GM10266 (cell line): ENCODE data around the gene SHROOM4.

Experiments
- DNase-seq: peaks from one replicate; pipeline ENCODE4 v3.0.0; 2012; ENCODE audit errors: extremely low spot score
- TF ChIP-seq, protein P1 (sequence below): IDR thresholded peaks from 2 replicates; pipeline ENCODE4 v1.5.1; 2012; ENCODE audit warnings: mild to moderate bottlenecking, low read depth; ENCODE audit not compliant: control insufficient read depth, insufficient read depth; ENCODE audit errors: missing control alignments

Gene SHROOM4

DNA sequence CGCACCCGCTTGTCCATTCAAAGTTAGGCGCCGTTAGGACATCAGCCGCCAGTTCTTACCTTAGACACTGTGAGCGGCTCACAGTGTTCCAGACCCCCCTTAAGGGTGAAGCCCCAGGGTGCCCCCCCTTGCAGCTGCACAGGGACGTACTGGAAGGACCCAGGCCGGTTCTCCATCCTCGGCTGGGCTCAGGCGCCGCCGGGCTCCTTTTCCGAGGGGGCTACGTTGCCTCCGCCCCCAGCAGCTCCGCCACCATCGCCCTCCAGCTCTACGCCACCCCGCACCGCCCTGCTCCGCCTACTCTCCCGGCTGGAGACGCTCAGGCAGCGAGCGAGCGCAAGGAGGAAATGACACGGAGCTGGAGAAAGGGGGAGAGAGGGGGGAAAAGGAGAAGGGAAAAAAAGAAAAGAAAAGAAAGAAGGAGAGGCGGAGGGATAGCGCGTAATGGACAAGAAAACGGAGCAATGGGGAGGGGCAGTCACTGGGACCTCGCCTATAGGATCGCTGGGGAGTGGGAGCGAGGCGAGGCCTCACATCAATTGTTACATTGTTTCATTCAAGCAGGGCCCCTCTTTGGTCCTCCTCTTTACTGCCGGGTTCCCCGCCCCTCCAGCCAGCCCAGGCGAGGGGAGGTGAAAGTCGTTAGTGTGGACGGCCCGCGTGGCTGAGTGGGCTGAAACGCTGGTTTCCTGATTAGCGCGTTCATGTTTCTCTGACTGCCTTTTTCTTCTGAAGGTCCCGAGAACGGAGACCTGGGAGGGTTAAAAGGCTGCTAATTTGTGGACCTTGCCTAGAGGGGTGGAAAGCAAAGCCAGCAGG lies at the start of gene SHROOM4:
TSS of gene SHROOM4 (minus strand) at position 352 of the 819 bp plus-strand sequence. CDS start at position 176, 176 bp downstream.
- TF ChIP-seq, protein P1, sequence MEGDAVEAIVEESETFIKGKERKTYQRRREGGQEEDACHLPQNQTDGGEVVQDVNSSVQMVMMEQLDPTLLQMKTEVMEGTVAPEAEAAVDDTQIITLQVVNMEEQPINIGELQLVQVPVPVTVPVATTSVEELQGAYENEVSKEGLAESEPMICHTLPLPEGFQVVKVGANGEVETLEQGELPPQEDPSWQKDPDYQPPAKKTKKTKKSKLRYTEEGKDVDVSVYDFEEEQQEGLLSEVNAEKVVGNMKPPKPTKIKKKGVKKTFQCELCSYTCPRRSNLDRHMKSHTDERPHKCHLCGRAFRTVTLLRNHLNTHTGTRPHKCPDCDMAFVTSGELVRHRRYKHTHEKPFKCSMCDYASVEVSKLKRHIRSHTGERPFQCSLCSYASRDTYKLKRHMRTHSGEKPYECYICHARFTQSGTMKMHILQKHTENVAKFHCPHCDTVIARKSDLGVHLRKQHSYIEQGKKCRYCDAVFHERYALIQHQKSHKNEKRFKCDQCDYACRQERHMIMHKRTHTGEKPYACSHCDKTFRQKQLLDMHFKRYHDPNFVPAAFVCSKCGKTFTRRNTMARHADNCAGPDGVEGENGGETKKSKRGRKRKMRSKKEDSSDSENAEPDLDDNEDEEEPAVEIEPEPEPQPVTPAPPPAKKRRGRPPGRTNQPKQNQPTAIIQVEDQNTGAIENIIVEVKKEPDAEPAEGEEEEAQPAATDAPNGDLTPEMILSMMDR, result no peak
- no peak for DNase-seq

GRCh38 chrX:50863471-50863870 lies 49.5 kb upstream of the SHROOM4 start:
- DNase-seq, result no peak
- TF ChIP-seq, protein P1, result no peak

GRCh38 chrX:50860518-50860917 lies 46.5 kb upstream of the SHROOM4 start:
- DNase-seq, result no peak
- TF ChIP-seq, protein P1, result no peak

GRCh38 chrX:50858548-50858947 lies 44.6 kb upstream of the SHROOM4 start:
- DNase-seq, result no peak
- TF ChIP-seq, protein P1, result no peak

DNA sequence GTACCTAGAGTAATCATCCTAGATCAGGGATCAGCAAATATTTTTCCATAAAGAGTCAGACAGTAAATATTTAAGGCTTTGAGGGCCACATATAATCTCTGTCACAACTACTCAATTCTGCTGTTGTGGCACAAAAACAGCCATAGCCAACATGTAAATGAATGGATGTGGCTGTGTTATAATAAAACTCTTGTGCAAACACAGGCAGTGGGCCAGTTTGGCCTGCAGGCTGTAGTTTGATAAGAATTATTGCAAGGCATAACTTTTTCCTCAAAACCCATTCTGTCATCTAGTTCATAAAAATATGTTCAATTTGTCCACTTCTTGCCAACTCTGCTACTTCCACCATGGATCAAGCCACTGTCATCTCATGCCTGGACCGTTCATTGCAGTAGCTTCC lies 39.4 kb upstream of the SHROOM4 start:
- TF ChIP-seq, protein P1, result no peak
- no peak for DNase-seq

DNA sequence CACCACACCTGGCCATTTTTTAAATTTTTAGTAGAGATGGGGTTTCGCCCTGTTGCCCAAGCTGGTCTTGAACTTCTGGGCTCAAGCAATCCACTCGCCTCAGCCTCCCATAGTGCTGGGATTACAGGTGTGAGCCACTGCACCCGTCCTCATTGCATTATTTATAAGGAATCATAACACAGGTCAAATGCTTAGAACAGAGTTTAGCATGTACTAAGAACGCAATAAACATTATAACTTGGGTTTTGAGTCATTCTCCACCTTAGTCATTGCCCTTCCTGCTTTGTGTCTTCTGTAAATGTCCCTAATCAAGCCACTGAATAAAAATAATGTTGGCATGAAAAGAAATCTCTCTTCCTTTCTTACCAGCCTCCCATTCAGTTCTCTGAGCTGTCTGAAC lies 38.5 kb upstream of the SHROOM4 start:
- TF ChIP-seq, protein P1, result no peak
- DNase-seq, result no peak

DNA sequence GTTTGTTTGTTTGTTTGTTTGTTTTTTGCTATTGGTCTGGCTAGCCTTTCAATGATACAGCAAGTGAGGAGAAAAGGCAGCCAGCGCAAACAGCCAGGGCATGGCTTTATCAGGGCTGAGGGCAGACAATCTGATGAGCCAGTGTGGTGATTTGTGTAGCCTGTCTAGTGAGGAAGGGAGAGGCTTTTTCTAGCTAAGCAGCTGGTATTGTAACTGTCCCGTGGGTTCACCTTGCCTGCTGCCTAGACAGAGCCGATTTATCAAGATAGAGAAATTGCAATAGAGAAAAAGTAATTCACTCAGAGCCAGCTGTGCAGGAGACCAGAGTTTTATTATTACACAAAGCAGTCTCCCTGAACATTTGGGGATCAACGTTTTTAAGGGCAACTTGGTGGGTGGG lies 28.2 kb upstream of the SHROOM4 start:
- DNase-seq, result no peak
- TF ChIP-seq, protein P1, result no peak
